HG03378 (cell line): Measurements from ENCODE around the gene FUBP1.
"Not testable (repeated sequence)": the region's sequence is repeated elsewhere in the genome, so short reads cannot be mapped to it uniquely, and the experiment has no call there.

Experiments used
- ATAC-seq: cut with Tn5 transposase; IDR thresholded peaks from one replicate; pipeline ENCODE4 v1.9.1; 2021; ENCODE audit warnings: mild to moderate bottlenecking, moderate library complexity; ENCODE audit not compliant: unreplicated experiment

The FUBP1 gene

DNA sequence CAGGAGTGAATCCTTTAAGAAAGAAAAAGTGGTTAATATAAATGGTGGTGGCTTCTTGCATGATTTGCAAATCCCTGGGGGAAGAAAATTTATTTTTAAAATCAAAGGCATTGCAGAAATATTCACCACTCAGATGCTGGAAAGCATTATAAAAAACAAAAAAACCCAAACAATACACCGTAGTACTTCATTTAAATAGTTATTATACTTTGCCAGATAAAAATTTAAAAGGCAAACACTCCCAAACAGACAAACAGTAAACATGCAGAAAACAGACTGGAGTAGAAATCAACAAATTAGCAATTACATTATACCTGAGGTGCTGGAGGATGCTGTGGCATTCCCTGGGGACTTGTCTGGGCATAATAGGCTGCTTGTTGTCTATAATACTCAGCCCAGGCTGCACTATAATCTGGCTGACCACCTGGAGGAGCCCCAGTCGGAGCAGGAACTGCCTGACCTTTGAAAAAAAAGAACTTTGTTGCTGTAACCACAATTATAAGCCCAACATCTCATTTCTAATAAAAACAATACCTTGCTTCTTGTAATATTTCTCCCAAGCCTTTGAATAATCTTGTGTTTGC is 29.9 kb downstream of the FUBP1 start:
- ATAC-seq = peak; percentile 43

DNA sequence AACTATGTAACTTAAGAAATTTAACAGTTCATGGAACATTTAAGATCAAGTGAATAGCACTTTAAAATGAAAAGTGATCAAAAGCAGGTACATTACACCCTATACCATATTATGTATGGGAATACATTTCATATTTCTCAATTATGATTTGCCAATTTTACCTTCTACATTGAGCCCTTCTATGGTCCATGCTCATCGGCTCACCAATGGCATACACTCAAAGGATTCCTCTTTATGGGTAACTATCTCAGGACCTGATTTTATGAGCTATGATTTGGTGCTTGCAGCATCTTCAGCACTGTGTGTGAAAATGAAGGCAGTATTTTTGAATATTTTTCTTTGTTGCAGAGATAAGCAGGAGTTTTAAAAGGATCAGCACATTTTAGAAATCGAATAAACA is 33.5 kb downstream of the FUBP1 start:
- ATAC-seq = no peak

DNA sequence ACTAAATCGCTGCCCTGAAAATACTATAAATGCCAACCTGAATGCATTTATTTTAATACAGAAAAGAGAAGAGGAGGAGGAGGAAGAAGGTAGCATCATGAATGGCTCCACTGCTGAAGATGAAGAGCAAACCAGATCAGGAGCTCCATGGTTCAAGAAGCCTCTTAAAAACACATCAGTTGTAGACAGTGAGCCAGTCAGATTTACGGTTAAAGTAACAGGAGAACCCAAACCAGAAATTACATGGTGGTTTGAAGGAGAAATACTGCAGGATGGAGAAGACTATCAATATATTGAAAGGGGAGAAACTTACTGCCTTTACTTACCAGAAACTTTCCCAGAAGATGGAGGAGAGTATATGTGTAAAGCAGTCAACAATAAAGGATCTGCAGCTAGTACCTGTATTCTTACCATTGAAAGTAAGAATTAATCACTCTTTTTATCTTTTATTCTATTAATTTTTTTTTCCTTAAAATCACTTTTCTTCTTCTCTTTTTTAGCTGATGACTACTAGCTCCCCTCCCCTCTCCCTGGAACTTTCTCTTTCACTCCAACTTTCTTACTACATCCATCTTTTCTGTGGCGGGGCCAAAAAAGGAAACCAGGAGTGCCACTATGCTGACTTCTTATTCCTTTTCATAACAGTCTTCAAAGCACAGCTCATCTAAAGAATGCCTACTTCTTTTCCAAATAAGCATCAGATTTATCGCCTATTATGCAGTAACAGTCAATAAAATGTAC is 36.3 kb downstream of the FUBP1 start:
- no peak for ATAC-seq

DNA sequence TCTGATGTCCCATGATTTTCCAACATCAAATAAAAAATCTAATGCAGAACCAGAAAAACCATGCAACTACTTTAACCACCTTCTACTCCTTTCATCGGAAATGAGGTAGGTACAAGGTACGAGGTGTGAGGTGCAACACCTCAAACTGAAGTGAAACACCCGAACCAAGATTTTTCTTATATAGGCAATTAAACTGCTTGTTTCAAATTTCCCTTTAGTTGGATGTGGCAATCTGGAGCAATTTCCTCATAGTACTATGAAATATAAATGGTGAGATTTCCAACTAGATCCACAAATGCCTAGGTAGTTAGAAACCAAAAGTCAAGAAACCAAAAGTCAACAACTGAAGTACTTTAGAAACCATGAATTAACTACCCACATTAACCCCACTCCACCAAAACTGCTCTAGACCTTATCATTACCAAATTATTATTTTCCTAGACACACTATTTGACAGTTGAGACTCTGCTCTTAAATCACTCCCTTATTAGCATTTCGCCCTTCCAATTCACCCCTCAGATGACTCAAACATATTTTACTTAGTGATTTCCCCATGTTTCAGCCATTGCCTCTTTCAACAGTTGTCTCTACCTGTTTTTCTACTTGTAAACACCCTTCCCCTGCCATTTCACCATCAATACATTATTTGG is 37.8 kb downstream of the FUBP1 start:
- no peak for ATAC-seq

DNA sequence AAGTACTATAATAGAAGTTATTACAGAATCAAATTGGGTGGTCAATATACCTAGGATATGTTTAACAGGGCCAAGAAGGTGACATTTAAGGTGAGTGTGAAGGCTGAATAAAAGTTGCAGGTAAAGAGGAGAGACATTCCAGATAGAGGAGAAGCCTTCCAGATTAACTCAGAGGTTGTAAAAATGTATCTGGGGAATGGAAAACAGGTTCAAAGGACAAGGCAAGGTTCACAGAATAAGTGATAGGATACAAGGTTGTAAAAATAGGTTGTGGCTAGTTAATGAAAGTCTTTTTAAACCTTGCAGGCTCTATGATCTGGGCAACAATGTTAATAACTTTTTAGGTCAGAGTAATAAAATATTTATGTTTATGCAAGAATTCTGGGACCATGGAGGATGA is 40.2 kb downstream of the FUBP1 start:
- ATAC-seq = no peak

DNA sequence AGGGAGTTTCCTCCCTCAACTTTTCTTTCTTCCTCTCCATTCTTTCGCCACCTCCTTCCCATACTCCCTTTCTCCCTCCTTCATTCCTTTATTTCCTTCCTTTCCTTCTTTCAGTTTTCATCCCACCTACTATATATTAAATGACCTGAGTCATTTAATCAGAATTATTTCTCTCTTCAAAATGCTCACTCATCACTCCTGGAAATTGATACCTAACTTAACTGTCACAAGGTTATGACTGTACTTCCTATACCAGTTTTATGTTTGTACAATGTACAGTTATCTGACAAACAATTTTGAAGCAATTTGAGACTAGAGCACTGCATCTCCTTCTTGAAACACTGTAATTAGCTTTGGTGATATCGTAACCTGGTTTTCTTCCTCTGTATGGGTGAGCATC is 49.1 kb downstream of the FUBP1 start:
- ATAC-seq = no peak

DNA sequence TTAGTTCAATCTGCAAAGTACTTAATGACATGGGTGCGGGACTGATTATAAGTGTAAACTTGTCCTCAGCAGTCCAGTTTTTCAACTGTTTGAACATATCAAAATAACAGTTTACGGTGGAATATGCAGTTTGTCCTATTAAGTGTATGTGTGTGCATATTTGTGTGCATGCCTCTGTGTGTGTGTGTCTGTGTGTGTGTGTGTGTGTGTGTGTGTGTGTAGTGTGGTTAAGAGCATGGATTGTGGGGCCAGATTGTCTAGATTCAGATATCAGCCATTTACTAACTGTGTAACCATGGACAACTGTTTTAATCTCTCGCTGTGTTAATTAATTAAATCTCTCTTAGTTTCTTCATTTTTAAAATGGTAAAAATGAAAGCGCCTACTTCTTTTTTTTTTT is 51.5 kb downstream of the FUBP1 start:
- ATAC-seq = no peak

DNA sequence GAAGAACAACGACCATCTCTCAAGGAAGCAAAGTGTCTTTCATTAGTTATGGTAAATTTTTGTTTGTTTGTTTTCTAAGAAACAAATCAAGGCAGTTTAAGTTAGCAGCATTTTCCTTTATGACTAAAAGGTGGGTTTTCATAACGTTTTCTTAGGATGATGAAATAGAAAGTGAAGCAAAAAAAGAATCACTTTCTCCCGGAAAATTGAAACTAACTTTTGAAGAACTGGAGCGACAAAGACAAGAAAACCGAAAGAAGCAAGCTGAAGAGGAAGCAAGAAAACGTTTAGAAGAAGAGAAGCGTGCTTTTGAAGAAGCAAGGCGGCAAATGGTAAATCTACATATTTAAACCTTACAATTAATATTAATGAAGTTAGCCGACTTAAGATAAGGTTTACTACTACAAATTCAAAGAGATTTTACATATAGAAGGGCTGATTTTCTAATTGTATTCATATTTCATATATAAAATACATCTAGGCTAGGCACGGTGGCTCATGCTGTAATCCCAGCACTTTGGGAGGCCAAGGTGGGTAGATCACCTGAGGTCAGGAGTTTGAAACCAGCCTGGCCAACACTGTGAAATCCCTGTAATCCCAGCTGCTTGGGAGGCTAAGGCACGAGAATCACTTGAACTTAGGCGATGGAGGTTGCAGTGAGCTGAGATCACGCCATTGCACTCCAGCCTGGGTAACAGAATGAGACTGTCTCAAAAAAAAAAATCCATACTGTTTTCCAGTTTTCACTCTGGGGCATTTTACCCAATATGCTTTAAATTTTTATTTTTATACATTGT is 52.1 kb downstream of the FUBP1 start:
- no peak for ATAC-seq

DNA sequence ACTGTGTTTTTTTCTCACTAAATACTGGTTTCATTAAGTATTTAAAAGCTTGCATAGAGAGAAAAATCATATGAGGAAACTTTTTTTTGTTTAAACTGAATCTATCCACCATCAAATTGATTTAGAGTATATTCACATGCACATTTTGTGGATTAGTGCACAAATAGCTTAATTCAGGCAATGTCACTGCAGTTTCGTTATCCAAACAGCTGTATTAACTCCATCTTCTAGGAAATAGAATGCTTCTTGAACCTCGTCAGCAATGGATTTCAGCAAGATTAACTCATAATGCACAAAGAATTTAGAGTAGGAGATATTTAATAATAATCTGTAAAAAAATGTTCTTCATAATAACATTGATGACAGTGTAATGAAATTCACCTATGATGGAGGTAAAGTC is 52.9 kb downstream of the FUBP1 start:
- no peak for ATAC-seq

DNA sequence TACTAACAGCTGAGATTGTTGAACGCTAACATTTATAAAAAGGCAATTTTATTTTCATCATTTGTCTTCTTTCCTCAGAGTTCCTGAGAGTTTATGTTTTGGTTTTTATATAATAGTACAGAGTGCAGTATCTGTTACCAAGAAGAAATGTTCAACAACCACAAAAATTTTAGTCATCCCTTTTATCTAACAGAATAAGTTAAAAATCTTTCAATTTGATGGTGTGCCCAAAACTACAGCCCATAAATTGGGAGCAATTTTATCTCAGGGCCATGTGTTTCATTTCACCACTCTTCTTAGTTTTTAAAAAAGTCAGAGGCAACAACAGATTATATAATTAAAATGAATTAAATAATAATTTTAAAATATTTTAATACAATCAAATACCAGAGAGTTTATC is 53.4 kb downstream of the FUBP1 start:
- no peak for ATAC-seq

DNA sequence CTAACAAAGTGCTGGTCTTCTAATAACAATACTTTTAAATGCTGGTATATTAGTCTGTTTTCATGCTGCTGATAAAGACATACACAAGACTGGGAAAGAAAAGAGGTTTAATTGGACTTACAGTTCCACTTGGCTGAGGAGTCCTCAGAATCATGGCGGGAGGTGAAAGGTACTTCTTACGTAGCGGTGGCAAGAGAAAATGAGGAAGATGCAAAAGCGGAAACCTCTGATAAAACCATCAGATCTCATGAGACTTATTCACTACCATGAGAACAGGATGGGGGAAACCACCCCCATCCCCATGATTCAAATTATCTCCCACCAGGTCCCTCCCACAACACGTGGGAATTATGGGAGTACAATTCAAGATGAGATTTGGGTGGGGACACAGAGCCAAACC is 60.0 kb downstream of the FUBP1 start:
- not testable (repeated sequence) for ATAC-seq

DNA sequence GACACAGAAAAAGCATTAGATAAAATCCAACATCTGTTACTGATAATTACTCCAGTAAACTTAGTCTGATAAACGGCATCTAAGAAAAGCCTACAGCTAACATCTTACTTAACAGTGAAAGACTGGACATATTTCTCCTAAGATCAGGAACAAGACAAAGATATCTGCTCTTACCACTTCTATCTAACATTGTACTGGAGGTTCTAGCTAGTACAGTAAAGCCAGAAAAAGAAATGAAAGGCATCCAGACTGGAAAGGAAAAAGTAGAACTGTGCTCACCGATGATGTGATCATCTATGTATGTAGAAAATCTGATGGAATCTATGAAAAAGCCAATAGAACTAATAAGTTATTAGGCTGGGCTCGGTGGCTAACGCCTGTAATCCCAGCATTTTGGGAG is 68.8 kb downstream of the FUBP1 start:
- ATAC-seq = no peak

DNA sequence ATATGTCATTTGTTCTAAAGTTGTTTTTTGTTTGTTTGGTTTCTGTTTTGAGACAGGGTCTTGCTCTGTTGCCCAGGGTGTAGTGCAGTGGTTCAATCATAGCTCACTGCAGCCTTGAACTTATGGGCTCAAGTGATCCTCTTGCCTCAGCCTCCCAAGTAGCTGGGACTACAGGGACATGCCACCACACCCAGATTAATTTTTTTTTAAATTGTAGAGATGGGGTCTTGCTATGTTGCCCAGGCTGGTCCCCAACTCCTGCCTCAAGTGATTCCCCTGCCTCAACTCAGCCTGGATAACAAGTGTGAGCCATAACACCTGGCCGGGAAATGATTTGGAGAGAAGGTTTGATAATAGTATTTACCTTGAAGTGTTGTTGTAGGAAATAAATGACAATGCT is 72.2 kb downstream of the FUBP1 start:
- ATAC-seq = no peak

DNA sequence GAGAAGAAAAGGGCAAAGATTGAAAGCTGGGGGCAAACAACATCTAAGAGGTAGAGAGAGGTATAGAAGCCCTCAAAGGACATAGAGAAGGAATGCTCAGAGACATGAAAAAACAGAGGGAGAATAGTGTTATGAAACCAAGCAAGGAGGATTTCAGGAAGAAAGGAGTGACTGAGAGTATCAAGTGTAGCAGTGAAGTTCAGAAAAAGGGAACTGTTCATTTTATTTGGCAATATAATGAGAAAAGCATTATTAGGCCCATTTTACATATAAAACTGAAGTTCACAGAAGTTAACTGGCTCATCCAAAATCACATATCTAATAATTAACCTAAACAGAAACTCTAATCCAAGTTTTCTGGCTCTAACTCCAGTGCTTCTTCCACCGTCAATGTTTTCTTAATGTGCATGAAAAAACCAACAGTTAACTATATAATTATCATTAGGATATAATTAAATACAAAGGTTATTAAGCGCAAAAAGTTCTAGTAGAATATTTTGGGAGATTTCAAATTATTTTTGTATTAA is 72.8 kb downstream of the FUBP1 start:
- ATAC-seq = no peak

DNA sequence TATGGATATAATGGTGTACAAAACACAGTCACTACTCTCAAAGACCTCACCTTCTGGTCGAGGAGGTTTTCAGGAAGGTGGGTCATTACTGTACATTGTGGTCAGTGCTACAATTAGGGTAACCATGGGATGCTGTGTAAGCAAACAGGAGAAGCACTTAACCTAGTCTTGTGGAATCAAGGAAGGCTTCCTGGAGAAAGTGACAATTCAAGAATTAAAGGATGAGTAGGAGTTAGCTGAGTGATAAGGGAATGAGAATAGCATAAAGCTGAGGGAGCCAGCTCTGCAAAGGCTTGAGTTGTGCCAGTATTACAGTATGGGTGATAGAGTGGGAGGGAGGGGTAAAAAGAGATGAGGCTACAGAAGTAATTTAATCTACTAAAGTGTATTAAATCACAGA is 73.3 kb downstream of the FUBP1 start:
- no peak for ATAC-seq

DNA sequence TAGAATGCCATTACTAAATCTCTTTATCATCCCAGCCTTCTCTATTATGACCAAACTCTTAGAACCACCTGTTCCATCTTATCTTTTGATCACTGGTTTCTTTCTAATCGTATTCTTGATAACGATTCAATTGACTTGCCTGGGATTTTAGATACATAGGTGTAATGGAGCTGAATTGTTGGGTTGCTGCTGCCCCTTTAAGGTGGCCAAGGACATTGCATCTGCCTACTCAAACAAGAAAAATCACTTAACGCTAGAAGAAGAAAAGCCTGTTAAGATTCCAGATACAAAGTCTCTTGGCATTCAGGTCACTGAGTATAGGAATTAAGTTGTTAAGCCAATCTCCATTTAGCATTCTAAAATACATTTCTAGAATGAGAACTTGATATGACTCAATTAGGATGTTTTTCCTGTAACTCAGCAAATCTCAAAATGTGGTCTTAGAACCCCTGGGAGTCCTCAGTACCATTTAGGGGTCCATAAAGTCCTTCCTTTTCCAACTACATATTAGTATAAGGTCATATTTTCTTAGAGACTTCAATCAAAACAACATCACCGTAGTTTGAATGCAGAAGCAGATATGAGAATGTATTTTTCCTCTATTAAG is 78.1 kb downstream of the FUBP1 start:
- ATAC-seq = no peak

DNA sequence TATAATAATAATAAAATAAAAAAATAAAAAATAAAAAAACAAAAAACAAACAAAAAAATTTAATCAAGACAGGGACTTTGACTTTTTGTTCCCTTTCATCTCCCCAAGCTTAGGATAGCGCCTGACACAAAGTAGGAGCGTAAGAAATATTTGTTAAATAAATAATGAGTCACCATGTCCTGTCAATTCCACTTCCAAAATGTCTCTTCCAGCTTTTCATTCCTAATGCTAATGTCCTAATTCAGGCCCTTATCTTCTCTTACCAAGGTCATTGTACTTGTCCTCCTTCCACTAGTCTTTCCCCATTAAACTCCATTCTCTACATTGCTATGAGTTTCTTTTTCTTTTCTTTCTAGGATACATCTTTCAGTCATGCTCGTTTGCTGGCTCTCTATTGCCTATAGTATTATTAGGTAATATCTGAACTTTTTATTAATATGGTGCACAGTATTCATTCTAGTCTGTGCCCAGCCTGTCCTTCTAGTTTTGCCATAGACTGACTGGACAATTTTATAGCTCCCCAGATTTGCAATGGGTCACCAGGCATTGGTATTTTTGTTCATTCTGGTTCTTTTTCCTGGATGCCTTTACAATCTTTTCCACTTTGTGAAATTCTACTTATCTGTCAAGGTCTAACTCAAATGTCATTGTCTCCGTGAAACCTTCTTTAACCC is 79.1 kb downstream of the FUBP1 start:
- no peak for ATAC-seq
